Fibroblast of upper back skin (primary cell): ENCODE results near the gene KCNK15.

Source experiments
- DNase-seq: peaks from one replicate; pipeline ENCODE4 v3.0.0-alpha.2; 2013

KCNK15 gene

GRCh38 chr20:44736170-44737021 is 9.3 kb upstream of the KCNK15 start:
- DNase-seq = peak; percentile 94

DNA sequence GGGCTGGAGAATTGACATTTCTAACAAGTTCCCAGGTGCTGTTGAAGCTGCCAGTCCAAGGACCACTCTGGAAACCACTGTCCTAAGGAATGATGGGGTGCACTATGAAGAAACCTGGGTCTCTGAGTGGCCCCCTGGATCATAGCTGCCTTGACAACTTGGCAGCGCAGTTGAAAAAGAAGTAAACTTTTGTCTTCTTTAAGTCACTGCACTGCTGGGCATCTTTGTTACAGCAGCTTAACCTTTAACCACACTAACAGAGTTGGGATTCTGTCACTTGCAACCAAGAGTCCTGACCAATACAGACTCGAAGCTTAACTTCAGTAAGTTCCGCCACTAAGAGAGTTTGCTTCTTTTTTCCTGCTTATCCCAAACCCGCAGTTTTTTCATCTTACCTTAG is 8.5 kb upstream of the KCNK15 start:
- DNase-seq = no peak

GRCh38 chr20:44738813-44739477 is 6.7 kb upstream of the KCNK15 start:
- peak; percentile 72 for DNase-seq

GRCh38 chr20:44739942-44740341 is 5.7 kb upstream of the KCNK15 start:
- DNase-seq = no peak

DNA sequence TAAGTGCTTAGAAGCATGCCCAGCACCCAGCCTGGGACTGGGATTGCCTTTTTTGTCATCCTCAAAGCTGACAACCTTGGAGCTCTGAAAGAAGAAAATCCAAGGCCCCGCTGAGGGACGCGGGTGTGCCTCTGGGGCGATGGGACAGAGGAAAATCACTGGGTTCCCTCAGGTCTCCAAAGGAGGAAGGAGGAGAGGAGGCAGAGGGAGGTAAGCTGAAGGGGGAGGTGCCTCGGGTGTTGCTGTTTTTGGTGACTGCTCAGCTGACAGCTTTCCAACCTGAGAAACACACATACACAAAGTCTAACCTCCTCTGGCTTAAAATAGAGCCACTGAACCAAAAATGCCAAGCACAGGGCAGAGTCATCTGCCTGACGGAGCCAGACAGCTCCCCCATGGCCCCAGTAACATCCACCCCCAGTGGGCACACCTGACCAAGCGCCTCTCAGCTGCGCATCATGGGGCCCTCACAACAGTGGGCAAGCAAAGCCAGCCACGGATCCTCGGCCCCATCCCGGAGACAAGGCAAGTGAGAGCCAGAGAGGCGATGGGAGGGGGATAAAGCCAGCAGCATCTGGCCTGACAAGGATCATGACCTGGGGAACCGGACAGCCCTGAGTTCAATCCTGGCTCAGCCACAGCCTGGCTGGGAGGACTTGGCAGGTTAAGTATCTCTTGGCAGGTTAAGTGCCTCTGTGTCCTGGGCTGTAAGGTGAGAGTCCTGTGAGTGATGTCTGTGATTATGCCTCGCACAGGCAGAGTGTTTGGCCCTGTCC is 3.2 kb upstream of the KCNK15 start:
- DNase-seq = no peak

DNA sequence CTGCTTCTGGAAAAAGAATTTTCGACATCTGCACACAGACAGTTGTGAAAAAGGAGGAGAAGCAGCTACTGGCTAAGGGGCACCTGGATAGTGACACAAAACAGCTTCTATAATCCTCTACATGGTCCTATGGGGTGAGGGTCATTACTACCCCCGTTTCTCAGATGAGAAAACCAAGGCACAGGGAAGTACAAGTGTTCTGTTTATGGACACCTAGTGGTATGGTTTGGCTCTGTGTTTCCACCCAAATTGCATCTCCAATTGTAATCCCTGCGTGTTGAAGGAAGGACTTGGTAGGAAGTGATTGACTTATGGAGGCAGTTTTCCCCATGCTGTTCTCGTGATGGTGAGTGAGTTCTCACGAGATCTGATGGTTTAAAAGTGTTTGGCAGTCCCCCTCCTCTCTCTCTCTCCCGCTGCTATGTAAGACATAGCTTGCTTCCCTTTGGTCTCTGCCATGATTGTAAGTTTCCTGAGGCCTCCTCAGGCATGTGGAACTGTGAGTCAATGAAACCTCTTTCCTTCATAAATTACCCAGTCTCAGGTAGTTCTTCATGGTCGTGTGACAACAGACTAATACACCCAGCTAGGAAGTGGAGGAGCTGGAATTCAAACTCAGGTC is 2.5 kb upstream of the KCNK15 start:
- DNase-seq = no peak

- no peak for DNase-seq
These were observed 1.6 kb upstream of the KCNK15 start for GRCh38 chr20:44743916-44744655.

DNA sequence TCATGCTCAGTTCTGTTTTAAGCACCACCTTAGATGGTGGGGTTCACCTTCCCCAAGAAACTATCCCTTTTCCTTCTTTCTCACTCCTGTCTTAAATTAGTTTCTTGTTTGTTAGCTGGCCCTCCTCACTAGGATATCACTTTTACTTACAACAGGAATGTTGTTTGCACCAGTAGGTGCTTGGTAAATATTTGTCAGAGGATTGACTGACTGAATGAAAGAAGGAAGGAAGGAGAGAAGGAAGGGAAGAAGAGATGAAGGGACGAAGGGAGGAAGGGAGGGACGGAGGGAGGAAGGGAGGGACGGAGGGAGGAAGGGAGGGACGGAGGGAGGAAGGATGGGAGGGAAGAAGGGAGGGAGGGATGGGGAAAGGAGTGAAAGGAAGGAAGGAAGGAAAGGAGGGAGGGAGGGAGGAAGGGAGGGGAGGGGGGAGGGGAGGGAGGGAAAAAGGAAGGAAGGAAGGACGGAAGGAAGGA is 505 bp upstream of the KCNK15 start:
- no peak for DNase-seq

DNA sequence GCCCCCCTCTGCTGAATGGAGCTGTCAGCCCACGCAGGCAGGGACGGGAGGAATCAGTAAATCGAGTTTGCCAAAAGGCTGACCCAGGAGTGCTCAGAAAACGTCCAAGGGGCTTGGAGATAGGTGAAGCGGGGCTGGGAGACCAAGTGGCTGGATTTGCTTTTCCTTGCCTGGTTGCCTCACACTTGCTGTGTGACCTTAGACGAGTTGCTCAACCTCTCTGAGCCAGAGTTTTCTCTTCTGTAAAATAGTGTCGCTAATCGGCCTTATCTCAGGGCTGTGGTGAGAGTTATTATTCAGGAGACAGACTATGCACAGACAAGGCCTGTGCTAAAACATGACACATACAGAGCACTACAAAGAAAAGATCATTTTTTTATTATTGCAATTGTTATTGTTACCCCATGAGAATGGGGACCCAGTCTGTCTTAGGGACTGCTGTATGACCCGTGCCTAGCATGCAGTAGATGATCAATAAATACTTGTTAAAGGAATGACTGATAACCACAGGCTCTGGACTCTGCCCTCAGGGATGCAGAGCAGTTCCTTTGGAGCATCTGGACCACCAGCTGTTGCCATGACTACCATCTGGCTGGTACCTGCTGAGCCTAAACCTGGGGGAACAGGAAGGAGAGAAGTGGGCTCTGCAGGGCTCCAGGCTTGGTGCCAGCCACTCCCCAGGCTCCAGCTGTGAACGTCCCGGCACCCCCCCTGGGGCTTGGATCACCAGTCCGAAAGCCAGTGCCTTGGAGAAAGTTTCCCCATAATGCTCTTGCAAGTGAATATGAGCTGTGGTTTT is 901 bp downstream of the KCNK15 start:
- no peak for DNase-seq

DNA sequence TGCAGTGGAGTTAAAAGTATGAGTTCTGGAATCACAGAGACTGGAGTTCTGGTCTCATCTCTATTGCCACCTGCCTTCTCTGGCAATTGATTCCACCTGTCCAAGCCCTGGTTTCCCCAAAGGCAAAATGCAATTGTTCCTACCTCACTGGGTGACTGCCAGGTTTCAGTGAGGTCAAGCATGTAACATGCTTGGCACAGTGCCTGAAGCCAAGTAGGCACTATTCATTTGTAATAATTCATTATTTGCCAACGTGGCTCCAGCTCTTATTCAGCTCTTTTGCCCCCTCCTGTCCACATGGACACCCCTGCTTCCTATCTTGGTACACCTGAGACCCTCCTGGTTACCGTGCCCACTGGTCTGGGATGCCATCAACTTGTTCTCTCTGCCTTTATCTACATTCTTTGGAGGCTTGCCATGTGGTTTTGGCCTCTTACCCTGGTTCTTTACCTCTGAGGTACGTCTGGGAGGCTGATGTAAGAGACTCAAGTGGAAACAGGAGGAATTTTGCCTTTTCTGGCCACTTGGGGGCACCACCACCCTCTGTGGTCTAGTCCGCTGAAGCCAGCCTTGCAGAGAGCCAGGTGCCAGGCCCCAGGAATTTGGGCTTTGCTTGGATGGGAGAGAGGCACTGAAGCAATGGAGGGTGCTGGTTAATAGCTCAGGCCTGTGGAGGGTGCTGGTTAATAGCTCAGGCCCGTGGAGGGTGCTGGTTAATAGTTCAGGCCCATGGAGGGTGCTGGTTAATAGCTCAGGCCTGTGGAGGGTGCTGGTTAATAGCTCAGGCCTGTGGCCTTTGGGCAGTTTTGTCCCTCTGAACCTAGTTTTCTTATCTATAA is 1.7 kb downstream of the KCNK15 start:
- peak; percentile 65 for DNase-seq

DNA sequence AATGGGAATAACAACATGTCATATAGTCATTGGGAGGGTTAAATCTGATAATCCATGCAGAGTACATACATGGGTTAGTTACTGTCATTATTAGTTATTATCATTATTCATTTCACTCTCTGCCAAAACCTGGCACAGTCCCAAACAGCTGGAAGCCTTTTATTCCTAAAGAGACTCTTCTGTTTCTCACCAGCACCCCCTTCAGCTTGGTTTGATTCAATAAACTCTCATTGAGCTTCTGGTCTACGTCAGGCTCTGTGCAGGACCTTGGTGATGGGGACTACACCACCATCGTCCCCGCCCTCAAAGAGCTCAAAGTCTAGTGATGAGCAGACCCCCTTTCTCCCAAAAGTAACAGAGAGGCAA is 2.3 kb downstream of the KCNK15 start:
- no peak for DNase-seq

GRCh38 chr20:44750081-44750805 is 4.6 kb downstream of the KCNK15 start:
- DNase-seq = no peak

GRCh38 chr20:44752099-44752931 is 6.7 kb downstream of the KCNK15 start:
- DNase-seq = no peak

- DNase-seq = no peak
These were observed 8.9 kb downstream of the KCNK15 start for GRCh38 chr20:44754554-44754953.

- DNase-seq = no peak
These were observed 10.5 kb downstream of the KCNK15 start for GRCh38 chr20:44756011-44756688.

- DNase-seq = no peak
These were observed 11.3 kb downstream of the KCNK15 start for GRCh38 chr20:44756956-44757355.

DNA sequence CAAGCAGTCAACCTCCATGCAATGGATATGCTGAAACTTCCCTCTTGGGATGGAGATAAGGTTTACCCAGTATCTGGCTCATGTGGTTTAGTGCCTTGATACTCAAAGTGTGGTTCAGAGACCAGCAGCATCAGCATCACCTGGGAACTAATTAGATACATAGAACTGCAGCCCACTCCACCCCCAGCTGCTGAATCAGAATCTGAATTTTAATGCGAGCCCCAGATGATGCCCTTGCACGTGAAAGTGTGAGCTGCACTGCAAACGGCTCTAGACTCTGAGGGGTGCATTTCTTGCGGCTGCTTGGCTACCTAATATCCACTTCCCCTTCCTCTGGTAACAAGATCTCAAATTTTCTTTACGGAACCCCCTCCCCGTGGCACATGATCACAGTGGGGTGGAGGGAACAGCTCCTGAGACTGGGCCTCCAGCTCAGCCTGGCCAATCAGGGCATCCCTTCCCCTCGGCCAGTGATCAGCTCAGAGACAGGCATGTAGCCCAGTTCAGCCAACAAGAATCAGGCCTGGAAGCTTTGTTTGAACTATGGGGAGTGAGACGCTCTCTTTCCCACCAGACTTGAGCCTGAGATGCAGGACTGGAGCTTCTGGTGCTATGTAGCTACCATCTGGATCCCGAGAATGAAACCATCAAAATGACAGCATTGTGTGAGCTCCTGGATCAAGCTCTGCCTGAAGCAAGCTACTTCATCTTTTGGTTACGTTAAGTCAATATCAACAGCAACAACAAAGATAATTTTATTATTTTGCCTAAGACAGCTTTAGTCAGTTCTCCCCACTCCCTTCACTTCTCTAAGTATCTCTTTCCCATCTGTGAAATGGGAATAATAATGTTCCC is 12.8 kb downstream of the KCNK15 start:
- DNase-seq = no peak
